ENCODE measurements around the gene LRRC25. TPM values are rescaled to one million over a fixed set of nuclear protein-coding genes. Genes with fewer than 3 reads are reported as not detected.
A peak's percentile ranks its signal among the peaks of the same experiment; 100 is the strongest.

The LRRC25 gene
- total and polyA plus RNA-seq, 2 donors (not counting 3 experiments of a cell fraction or from before 2014, with no cell fraction given), result not detected

DNA sequence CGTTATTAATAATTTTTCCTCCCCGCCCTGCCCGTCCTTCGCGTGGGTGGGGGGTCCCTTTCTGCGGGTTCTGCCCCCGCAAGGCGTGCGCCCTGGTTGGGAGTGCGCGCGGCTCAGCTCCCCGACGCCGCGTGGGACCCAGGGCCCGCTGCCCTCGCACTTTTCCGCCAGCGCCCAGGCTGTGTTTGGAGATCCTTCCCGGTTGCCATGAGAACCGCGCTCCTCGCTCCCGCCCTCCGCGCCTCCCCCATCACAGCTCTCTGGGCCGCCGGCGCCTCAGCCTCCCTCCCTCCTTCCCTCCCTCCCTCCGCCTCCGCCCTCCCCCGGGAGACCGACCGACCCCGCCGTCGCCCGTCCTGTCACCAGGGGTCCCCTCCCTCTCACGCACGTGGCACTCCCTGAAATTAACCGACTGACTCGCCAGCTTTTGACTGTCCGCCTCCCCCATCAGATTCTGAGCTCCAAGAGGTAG, 19.4 kb upstream of the LRRC25 start:
- Histone ChIP-seq H4K20me1 (replicated peaks; ENCODE audit: control insufficient read depth, extremely low read depth, insufficient read depth, low read length) (no peaks in the 10 kb centered on the region), H3K9me1 (replicated peaks; ENCODE audit: control insufficient read depth, extremely low read depth, insufficient read depth, low read length) (no peaks in the 10 kb centered on the region), H3K27me3 (ENCODE audit: control insufficient read depth in 2 of 2, insufficient read depth in 2 of 2, low read length in 2 of 2) (no peaks in the 10 kb centered on the region), H3K4me1 (ENCODE audit: control insufficient read depth, extremely low read depth, insufficient read depth, low read length) (peaks cover 39% of the 10 kb centered on the region), H3K9ac (replicated peaks; ENCODE audit: extremely low read depth, insufficient read depth, low read length) (peak overlapping the region; percentile 88), H3K36me3 (ENCODE audit: control insufficient read depth in 2 of 2, extremely low read depth in 1 of 2, insufficient read depth in 2 of 2, low read length in 2 of 2) (no peaks in the 10 kb centered on the region), H3K4me2 (ENCODE audit: insufficient read depth, low read length) (peak overlapping the region; percentile 59), H3K27ac (ENCODE audit: insufficient read depth, low read depth, low read length) (peak overlapping the region; percentile 98), H3K4me3 (replicated peaks in 1 of 3; ENCODE audit: insufficient read depth in 1 of 3, low read depth in 1 of 3, low read length in 3 of 3) (peak overlapping the region in 1 of 3 experiments; percentile 17), H3K79me2 (ENCODE audit: control insufficient read depth, insufficient read depth, low read length) (peaks cover 25% of the 10 kb centered on the region), H3K9me3 (replicated peaks; ENCODE audit: control insufficient read depth, insufficient read depth, low read length) (no peaks in the 10 kb centered on the region), H2AFZ (ENCODE audit: low read depth, low read length) (peak overlapping the region; percentile 63)
- ChIA-PET POLR2A (interaction anchor here (0.6 to 5.8 kb wide), 3 partner anchors 31 to 569 kb away, joined by 7 to 58 read pairs (median 8); partner anchors contain the start of genes GDF15, JAK3 and JUND), CTCF (interaction anchor here (1.2 to 11.1 kb wide), 9 partner anchors 11 to 225 kb away, joined by 3 to 119 read pairs (median 10); partner anchors contain the start of genes GDF15 and JUND)
- dilution Hi-C loops (cut with MboI; ENCODE audit: extremely low pct_ligation_motif_present, low sequenced_read_pairs), result no loop called here
- intact Hi-C loops (cut with micrococcal nuclease), result loop anchor here (2.0 kb wide), 5 partner anchors 30 to 224 kb away; partner anchors contain the start of genes GDF15 and MPV17L2
- BruUV-seq (replicated peaks), result no TSS peak
- FAIRE-seq, result peak; percentile 91
- peak; percentile 89 for DNase-seq (ENCODE audit: low read depth, low spot score)
- TF ChIP-seq JUN (IDR thresholded peaks at IDR 0.05; ENCODE audit: borderline replicate concordance, insufficient read depth, insufficient read length, low read depth) (no peak), MYC (IDR thresholded peaks at IDR 0.05; ENCODE audit: low read depth, low read length) (peak; percentile 13), EZH2 (IDR thresholded peaks at IDR 0.05; ENCODE audit: borderline replicate concordance, low read depth, low read length, severe bottlenecking) (no peak), POLR2AphosphoS5 (IDR thresholded peaks at IDR 0.05; ENCODE audit: insufficient read depth, low read depth, low read length) (peak; percentile 71), FOS (IDR thresholded peaks at IDR 0.05; ENCODE audit: borderline replicate concordance, insufficient read depth, low read length) (no peak), MAX (IDR thresholded peaks at IDR 0.05; ENCODE audit: insufficient read depth, insufficient read length) (no peak), CTCF (IDR thresholded peaks at IDR 0.05; ENCODE audit: extremely low read depth in 1 of 2, insufficient read depth in 1 of 2, low read depth in 1 of 2, low read length in 2 of 2) (no peak), POLR2A (IDR thresholded peaks at IDR 0.05; ENCODE audit: low read depth, low read length) (no peak), GATA2 (IDR thresholded peaks at IDR 0.05; ENCODE audit: insufficient read depth, insufficient read length, low read depth, low read length) (no peak)

Measured in endothelial cell of umbilical vein (primary cell).